GM21515 (cell line): ENCODE measurements around the gene IL32.
"Not testable (repeated sequence)": the region's sequence is repeated elsewhere in the genome, so short reads cannot be mapped to it uniquely, and the experiment has no call there.

Experiments used
- ATAC-seq: cut with Tn5 transposase; IDR thresholded peaks from one replicate; pipeline ENCODE4 v1.9.1; 2021; ENCODE audit not compliant: unreplicated experiment

Gene IL32

GRCh38 chr16:3069146-3069545 lies 3.7 kb downstream of the IL32 start:
- not testable (repeated sequence) for ATAC-seq

GRCh38 chr16:3070608-3071111 lies 5.2 kb downstream of the IL32 start:
- no peak for ATAC-seq

GRCh38 chr16:3071655-3072054 lies 6.2 kb downstream of the IL32 start:
- ATAC-seq, result no peak

- ATAC-seq, result not testable (repeated sequence)
Observed at GRCh38 chr16:3072148-3072547, 6.7 kb downstream of the IL32 start.

- ATAC-seq, result not testable (repeated sequence)
Observed at GRCh38 chr16:3072576-3073263, 7.3 kb downstream of the IL32 start.

- ATAC-seq, result no peak
Observed at GRCh38 chr16:3073448-3073847, 8.0 kb downstream of the IL32 start.

- ATAC-seq, result peak; percentile 61
Observed at GRCh38 chr16:3074860-3075522, 9.6 kb downstream of the IL32 start.

GRCh38 chr16:3075523-3075915 lies 10.1 kb downstream of the IL32 start:
- no peak for ATAC-seq

- not testable (repeated sequence) for ATAC-seq
Observed at GRCh38 chr16:3075946-3076345, 10.5 kb downstream of the IL32 start.

GRCh38 chr16:3076577-3076976 lies 11.1 kb downstream of the IL32 start:
- ATAC-seq, result no peak

GRCh38 chr16:3080024-3080423 lies 14.6 kb downstream of the IL32 start:
- no peak for ATAC-seq

GRCh38 chr16:3081957-3082356 lies 16.5 kb downstream of the IL32 start:
- not testable (repeated sequence) for ATAC-seq

- ATAC-seq, result not testable (repeated sequence)
Observed at GRCh38 chr16:3083408-3083807, 18.0 kb downstream of the IL32 start.

GRCh38 chr16:3084491-3084890 lies 19.1 kb downstream of the IL32 start:
- no peak for ATAC-seq

- ATAC-seq, result no peak
Observed at GRCh38 chr16:3084969-3085670, 19.7 kb downstream of the IL32 start.

- ATAC-seq, result no peak
Observed at GRCh38 chr16:3085868-3086595, 20.6 kb downstream of the IL32 start.

- ATAC-seq, result no peak
Observed at GRCh38 chr16:3086596-3087242, 21.3 kb downstream of the IL32 start.

GRCh38 chr16:3087243-3088235 lies 22.1 kb downstream of the IL32 start:
- no peak for ATAC-seq

GRCh38 chr16:3088450-3088849 lies 23.0 kb downstream of the IL32 start:
- ATAC-seq, result no peak
